ENCODE results near the gene VPS51.
"Not testable (repeated sequence)": the region's sequence is repeated elsewhere in the genome, so short reads cannot be mapped to it uniquely, and the experiment has no call there.

Gene VPS51

GRCh38 chr11:65134240-65134951 is 38.4 kb downstream of the VPS51 start, which contains the start of gene SYVN1:
SYVN1 (minus strand) TSS chr11:65134519; CDS start chr11:65133601, 918 bp downstream.
- DNase-seq (ENCODE audit: low read depth in 2 of 2), result peak; percentile 84 to 86

DNA sequence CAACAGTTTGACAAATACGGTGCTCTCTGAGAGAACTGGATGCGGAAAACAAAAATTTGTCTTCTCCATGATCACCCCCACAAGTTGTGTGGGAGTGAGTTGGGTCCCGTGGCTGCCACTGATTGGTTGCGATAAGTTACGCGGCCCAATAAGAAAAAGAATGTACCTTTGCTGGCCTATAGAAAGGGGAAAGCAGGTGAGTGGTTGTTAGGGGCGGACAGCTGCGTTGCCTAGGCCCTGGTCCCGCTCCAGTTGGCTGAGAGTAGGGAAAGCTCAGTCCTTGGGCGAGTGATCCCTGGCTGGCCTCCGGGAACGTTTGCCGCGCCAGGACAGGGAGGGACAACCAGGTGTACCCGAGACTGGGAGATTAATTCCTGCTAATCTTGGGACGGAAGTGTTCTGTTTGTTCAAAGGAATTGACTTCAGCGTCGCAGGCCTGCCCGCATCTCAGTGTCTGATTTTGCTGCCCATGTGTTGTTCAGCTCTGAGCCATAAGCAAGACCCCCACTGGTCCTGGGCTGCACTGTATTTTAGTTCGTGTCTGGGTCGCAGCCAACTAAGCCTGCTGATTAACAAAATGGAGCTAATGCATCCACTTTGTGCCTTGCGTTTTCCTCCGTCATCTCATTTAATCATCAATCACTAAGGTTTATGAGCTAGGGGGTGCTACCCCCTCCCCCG is 39.1 kb downstream of the VPS51 start:
- peak; percentile 65 to 77 for DNase-seq (ENCODE audit: low read depth in 2 of 2)

DNA sequence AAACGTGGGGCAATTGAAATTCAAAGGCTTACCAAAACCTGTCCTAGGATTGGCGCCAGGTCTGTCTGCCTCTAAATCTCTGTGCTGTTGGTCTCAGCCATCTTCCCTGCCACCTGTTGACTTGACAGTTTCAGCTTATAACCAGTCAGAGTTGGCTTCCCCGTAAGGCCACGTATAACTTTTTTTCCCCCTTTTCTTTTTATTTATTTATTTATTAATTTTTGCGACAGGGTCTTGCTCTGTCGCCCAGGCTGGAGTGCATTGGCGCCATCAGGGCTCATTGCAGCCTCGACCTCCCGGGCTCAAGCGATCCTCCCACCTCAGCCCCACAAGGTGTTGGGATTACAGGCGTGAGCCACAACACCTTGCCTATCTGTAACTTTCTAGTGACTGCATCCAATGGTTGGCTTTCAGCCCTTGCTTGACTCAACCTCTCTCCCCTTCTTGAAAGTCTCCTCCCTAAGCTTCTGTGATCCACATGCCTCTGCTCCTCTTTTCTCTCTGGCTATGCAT is 39.7 kb downstream of the VPS51 start:
- DNase-seq (ENCODE audit: low read depth in 2 of 2), result no peak

DNA sequence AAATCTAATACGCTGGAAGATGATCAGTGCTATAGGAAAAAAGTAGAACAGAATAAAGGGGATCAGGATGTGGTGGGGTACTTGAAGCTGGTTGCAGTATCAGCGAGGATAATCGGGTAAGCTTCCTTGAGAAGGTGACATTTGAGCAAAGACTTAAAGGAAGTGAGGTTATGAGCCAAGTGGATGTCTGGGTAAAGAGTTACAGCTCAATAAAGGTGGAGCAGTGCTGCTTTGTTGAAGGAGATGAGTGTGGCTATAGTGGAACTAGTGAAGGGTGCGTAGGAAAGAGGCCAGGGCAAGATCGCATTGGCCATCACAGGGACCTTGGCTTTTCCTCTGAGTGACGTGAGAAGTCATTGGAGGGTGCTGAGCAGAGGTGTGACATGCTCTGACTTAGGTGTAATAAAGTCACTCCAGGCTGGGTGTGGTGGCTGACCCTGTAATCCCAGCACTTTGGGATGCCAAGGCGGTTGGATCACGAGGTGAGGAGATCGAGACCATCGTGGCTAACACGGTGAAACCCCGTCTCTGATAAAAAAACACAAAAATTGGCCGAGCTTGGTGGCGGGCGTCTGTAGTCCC is 40.6 kb downstream of the VPS51 start:
- DNase-seq (ENCODE audit: low read depth in 2 of 2), result no peak

DNA sequence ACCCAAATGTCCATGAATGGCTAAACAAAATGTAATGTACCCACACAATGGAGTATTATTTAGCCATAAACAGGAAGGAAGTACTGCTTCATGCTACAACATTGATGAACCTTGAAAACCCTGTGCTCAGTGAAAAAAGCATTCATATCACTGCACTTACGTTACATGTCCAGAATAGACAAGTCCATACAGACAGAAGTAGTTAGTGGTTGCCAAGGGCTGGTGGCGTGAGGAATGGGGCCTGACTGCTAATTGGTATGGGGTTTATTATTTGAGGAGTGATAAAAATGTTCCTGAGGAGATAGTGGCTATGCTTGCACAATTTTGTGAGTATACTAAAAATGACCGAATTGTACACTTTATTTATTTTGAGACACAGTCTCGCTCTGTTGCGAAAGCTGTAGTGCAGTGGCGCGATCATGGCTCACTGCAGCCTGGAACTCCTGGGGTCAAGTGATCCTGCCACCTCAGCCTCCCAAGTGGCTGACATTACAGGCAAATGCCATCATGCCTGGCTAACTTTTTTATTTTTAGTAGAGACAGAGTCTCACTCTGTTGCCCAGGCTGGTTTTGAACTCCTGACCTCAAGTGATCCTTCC is 46.0 kb downstream of the VPS51 start:
- DNase-seq (ENCODE audit: low read depth in 2 of 2), result no peak

DNA sequence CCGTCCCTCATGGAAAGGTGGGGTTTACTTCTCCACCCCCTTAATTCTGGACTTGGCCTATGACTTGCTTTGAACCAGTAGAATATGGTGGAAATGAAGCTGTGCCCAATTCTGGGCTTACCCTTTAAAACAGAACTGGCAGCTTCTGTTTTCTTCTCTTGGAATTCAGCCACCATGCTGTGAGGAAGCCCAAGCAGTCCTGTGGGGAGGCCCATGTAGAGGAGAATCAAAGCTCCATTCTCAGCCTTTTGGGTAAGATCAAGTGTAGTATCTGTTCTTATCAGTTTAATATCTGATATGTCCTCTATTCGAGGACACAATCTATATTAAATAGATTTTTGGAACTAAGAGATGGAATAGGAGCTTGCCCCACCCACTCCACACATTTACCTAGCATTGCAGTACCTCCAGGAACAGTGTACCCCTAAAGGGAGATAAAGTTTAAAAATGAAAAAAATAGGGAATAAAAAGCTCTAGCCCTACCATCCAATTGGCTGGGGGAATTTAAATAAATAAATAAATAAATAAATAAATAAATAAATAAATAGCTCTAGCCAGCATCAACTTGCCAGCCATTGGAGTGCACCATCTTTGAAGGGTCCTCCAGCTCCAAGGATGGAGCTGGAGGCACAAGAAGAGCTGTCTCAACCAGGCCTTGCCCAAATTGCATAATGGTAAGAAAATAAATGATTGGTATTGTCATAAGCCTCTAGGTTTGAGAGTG is 51.5 kb downstream of the VPS51 start:
- DNase-seq (ENCODE audit: low read depth in 2 of 2), result no peak

DNA sequence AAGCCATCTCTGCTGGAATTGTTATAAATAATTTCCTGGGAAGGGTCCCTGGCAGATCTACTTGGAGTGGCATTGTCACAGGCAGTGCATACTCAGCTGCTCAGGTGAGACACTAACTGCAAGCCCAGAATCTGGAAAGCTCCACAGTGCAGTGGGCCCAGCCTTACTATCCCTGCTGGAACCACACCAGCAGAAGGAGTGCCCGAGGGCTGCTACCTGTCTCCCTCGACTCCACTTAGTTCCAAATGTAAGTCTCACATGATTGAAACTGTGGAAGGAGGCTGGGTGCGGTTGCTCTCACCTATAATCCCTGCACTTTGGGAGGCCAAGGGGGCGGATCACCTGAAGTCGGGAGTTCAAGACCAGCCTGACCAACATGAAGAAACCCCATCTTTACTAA is 52.6 kb downstream of the VPS51 start:
- no peak for DNase-seq (ENCODE audit: low read depth in 2 of 2)

- DNase-seq (ENCODE audit: low read depth in 2 of 2), result not testable (repeated sequence)
These were observed 54.1 kb downstream of the VPS51 start for GRCh38 chr11:65150131-65150508.

- no peak for DNase-seq (ENCODE audit: low read depth in 2 of 2)
These were observed 54.7 kb downstream of the VPS51 start for GRCh38 chr11:65150509-65151299.

DNA sequence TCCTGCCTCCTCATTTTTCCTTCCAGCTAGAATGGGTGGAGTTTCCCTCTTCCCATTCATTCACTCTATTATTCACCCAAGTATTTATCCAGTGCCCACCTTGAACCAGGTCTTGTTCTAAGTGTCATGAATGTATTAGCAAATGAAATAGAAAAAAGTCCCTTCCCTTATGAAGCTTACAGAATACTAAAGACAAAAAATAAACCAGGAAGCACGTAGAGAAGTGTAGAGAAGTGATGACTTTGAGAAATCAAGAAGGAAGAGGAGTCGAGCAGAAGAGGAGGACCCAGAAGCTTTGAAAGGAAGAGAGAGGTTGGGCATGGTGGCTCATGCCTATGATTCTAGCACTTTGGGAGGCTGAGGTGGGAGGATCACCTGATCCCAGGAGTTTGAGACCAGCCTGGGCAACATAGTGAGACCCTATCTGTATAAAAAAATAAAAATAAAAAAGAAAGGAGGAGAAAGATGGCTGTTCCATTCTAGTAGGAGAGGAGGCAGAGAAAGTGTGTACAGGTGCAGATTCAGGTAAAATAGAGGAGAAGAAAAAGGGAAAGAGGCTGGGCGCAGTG is 55.4 kb downstream of the VPS51 start:
- DNase-seq (ENCODE audit: low read depth in 2 of 2), result no peak

DNA sequence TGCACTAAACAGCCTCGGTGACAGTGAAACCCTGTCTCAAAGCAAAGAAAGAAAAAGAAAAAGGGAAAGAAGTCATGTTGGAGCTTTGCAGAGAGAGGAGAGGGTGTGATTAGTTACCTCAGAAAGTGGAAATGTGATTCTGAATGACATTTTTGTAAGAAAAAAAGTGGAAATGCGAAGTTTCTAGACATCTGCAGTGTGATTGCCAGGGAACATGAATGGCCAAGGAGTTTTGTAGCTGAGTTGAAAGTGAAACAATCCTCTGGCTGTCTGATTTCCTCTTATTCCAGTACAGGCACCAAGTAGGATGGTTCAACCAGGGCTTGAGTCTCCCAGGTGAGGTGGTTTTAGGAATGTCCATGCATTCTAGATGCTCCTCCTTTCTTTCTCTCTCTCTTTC is 56.1 kb downstream of the VPS51 start:
- DNase-seq (ENCODE audit: low read depth in 2 of 2), result no peak

DNA sequence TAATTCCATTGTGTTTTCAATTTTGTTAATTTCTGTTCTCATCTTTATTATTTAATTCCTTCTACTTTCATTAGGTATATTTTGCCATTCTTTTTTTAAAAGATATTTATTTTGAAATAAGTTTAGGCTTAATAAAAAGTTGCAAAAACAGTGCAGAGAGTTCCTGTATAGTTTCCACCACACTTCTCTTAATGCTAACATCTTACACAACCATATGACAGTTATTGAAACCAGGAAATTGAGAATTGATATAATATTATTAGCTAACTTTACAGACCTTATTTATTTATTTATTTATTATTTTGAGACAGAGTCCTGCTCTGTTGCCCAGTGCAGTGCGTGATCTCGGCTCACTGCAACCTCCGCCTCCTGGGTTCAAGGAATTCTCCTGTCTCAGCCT is 60.2 kb downstream of the VPS51 start:
- no peak for DNase-seq (ENCODE audit: low read depth in 2 of 2)

DNA sequence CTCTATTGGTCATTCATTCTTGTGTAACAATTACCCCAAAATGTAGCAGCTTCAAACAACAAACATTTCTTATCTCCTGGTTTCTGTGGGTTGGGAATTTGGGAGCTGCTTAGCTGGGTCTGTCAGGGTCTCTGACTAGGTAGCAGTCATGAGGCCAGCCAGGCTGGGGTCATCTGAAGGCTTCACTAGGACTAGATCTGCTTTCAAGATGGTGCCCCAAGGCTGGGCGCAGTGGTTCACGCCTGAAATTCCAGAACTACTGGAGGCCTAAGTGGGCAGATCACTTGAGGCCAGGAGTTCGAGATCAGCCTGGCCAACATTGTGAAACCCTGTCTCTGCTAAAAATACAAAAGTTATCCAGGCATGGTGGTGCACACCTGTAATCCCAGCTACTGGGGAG is 60.9 kb downstream of the VPS51 start:
- DNase-seq (ENCODE audit: low read depth in 2 of 2), result no peak

- DNase-seq (ENCODE audit: low read depth in 2 of 2), result no peak
These were observed 61.3 kb downstream of the VPS51 start for GRCh38 chr11:65157336-65157735.

GRCh38 chr11:65159012-65159411 is 63.0 kb downstream of the VPS51 start:
- DNase-seq (ENCODE audit: low read depth in 2 of 2), result no peak

- DNase-seq (ENCODE audit: low read depth in 2 of 2), result no peak
These were observed 64.6 kb downstream of the VPS51 start for GRCh38 chr11:65160643-65161042.

All from stimulated activated CD8-positive, alpha-beta memory T cell treated with anti-CD3 and anti-CD28 coated beads, Interleukin-15, amount 100 ng/mL, for 4 hours (primary cell).